HG03108 (cell line): ENCODE measurements around the gene TMIGD2.

Source experiments
- ATAC-seq: cut with Tn5 transposase; IDR thresholded peaks from one replicate; pipeline ENCODE4 v1.9.1; 2021; ENCODE audit warnings: moderate library complexity; ENCODE audit not compliant: unreplicated experiment

Gene TMIGD2

GRCh38 chr19:4327252-4327876 is 25.2 kb upstream of the TMIGD2 start:
- ATAC-seq: peak; percentile 26

DNA sequence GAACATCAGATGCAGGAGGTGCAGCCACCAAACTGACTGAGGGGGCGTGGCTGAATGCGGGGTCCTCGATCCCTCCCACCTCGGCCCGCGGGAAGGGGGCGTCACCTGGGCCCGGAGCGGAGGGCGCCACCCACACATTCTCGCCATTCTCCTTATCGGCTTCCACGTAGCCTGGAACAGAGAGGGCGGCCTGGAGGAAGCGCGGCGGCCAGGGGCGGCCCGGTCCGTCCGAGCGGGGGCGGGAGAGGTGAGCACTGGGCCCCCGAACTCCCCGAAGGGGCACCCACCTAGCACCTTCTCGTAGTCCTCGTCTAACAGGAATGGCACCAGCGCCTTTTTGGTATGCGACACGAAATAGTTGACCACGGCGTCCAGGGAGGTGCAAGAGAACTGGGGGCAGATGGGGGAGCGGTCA is 24.7 kb upstream of the TMIGD2 start:
- no peak for ATAC-seq

DNA sequence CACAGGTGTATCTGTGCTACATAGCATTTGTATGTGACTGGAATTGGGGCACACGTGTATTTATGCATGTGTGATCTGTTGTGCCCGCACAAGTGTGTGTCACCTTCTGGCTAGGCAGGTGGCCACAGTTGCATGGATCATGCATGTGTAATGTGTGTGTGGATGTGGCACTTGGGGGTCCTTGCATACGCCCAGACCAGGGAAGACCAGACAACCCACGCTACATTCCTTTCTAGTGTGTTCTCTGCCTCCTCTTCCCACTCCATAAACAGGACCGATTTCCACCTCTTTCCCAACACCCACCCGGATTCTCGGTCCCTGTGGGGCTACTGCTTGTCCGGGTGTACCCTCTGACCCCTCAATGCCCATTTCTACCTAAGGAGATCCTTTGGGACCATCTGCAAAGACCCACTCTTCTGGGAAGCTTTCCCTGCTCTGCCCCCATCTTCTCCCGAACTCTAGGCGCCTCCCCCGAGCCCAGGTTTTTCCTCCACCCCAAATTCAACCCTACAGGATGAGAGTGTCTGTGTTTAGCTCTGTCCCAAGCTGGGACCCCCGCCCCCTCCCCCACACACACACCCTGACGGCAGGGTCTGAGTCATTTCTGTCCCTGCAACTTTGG is 24.1 kb upstream of the TMIGD2 start:
- ATAC-seq: no peak

DNA sequence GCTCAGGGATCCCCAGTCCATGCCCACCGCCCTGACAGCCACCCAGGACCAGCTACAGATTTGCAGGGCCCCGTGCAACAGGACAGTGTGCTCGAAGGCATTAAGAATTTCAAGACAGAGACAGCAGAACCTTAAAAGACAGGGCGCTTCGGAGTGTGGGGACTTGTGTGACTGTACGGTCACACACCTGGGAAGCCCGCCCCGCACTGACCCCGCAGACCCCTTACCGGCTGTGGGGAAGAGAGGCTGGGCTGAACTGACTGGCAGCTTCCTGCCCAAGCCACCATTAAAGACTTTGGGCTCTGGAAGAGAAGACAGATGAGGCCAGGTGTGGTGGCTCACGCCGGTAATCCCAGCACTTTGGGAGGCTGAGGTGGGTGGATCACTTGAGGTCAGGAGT is 22.0 kb upstream of the TMIGD2 start:
- ATAC-seq: no peak

GRCh38 chr19:4323692-4324091 is 21.5 kb upstream of the TMIGD2 start:
- ATAC-seq: no peak

DNA sequence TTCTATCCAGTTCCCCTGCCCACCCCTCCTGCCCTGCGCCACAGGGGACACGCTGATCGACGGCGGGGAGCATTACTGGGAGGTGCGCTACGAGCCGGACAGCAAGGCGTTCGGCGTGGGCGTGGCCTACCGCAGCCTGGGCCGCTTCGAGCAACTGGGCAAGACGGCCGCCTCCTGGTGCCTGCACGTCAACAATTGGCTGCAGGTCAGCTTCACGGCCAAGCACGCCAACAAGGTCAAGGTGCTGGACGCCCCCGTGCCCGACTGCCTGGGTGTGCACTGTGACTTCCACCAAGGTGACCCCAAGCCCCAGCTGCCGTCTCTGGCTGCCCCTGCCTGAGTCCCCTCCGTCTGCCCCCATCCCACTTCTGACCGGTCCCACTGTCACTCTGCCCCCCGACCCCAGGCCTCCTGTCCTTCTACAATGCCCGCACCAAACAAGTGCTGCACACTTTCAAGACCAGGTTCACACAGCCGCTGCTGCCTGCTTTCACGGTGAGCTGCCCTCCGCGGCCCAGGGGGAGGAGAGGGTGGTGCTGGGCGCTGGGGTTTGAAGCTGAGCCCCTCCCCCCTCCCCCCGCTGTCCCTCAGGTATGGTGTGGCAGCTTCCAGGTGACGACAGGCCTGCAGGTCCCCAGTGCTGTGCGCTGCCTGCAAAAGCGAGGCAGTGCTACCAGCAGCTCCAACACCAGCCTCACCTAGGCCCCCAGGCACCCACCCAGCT is 20.9 kb upstream of the TMIGD2 start:
- no peak for ATAC-seq

- ATAC-seq: no peak
Observed at GRCh38 chr19:4320419-4320818, 18.2 kb upstream of the TMIGD2 start.

GRCh38 chr19:4319067-4319718 is 17.0 kb upstream of the TMIGD2 start:
- ATAC-seq: no peak

DNA sequence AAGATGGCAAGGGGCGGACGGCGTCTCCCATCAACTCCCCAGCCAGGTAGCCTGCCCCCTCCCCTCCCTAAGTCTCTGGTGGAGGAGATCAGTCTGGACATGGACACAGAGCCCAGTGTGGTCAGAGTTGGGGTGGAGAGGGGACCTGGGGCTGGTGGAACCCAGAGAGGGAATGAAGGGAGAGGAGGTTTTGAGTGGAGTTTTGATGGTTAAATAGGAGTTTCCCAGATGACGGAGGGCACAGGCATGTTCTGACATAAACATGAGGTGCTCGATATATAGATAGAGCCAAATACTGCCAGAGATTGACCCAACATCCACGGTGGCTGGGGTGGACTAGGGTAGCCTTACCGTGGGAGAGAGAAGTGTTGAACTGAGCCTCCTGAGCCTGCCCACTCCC is 16.3 kb upstream of the TMIGD2 start:
- ATAC-seq: no peak

DNA sequence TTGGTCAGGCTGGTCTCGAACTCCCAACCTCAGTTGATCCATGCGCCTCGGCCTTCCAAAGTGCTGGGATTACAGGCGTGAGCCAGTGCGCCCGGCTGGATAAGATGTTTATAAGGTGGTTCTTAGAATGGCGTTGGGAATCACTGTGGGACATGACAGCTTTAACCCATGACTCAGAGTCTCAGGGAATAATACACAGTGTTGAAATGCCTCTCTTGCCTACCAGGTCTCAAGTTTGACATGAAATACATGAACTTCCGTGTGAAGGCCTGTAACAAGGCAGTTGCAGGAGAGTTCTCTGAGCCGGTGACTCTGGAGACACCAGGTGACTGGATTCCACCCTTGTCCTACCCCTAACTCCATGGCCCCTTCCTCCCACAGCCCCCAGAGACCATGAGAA is 14.8 kb upstream of the TMIGD2 start:
- ATAC-seq: no peak

DNA sequence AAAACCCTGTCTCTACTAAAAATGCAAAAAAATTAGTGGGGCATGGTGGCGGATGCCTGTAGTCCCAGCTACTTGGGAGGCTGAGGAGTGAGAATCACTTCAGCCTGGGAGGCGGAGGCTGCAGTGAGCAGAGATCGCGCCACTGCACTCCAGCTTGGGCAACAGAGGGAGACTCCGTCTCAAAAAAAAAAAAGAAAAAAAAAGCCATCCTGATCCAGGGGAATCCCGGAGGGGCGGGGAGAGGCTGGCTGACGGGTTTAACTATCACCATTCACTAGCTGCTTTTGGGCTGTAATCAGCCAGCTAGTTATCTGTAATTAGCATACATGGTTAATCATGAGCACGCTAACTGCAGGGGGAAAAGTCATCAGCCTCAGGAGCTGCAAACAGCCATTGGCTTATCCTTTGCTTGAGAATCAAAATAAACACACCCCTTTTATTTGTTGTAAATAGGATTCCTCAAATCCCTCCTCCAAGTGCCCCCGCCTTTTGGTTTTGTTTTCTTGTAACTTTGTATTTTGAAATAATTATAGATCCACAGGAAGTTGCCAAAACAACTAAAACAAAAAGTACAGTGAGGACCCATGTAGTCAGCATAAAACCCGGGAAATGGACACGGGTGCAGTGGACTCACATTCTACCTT is 11.8 kb upstream of the TMIGD2 start:
- no peak for ATAC-seq

DNA sequence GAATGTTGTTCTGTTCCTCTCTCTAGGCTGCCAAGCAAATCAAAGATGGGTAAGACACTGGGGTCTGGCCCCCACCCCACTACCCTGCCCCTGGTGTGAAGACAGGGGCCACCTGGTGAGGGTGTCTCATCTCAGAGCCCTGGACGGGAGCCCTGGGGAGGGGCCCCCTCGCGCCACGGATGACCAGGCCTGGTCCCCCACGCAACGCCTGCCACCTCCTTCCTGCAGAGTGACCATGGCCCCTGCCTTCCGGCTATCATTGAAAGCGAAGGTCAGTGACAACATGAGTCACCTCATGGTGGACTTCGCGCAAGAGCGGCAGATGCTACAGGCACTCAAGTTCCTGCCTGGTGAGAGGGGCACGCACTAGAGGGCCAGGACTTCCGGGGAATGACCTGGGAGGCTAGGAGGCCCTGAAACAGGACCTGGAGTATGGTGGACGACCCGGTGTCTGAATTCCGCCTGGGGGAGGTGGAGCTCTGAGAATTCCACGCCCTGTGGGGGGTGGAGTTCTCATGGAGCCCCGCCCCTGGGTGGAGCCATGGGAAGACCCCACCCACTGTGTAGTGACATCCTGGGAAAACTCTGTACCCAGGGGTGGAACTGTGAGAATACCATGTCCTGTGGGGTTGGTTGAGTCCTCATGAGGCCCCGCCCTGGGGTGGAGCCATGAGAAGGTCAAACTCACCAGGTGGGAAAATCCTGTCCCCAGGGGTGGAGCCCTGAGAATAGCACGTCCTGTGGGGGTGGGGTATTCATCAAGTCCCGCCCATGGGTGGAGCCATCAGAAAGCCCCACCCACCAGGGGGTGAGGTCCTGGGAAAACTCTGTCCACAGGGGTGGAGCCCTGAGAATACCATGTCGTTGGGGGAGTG is 8.3 kb upstream of the TMIGD2 start:
- no peak for ATAC-seq

GRCh38 chr19:4305659-4306058 is 3.5 kb upstream of the TMIGD2 start:
- no peak for ATAC-seq

- ATAC-seq: no peak
Observed at GRCh38 chr19:4305257-4305612, 3.0 kb upstream of the TMIGD2 start.

DNA sequence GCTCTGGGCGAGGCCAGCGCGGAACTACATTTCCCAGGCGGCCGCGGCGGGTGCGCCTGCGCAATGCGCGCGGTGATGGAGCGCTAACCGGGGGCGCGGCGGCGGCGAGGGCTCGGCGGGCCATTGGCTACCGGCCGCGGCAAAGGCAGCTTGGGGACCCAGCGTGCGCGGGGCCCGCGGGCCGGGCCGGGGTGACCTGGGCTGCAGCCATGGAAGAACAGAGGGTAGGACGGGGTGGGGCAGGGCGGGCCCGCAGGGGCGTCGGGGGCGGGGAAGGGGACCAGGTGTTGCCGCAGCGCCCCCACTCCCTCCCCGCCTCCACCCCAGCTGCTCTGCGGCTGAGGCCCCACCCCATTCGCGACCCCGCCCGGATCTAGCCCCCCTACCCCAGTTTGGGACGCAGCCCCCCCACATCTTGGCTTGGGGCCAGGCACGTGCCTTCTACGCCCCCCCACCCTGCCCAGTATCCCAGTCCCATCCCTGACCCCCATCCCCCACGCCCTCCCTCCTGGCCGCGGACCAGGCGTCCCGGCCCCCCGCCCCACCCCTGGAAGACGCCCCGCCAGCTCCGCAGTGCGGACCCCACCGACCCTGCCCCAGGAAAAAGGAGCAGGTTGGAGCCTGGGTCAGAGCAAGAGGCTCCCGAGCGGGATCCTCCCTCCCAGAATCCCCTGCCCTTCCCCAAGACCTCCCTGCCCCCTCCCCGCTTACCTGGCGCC is 2.5 kb upstream of the TMIGD2 start, which contains the start of gene FSD1:
TSS of gene FSD1 (plus strand) at position 61 of the 719 bp plus-strand sequence. CDS start at position 210, 149 bp downstream.
- no peak for ATAC-seq

GRCh38 chr19:4303819-4304537 is 1.8 kb upstream of the TMIGD2 start:
- ATAC-seq: no peak

- ATAC-seq: no peak
Observed at GRCh38 chr19:4301590-4302242, 473 bp downstream of the TMIGD2 start.

- ATAC-seq: no peak
Observed at GRCh38 chr19:4300589-4300988, 1.6 kb downstream of the TMIGD2 start.
